Neural cell (in vitro differentiated cells): ENCODE results near the gene MYBL2. TPM values are rescaled to one million over a fixed set of nuclear protein-coding genes. Genes with fewer than 3 reads are reported as not detected.

ENCODE experiments used
- H2AFZ ChIP-seq: fragments of 200-600, 300-800 bp; sonication (generic), shearing (Covaris generic); 2 replicates; pipeline ENCODE4 v1.6.0; 2014; ENCODE audit warnings: low read depth, mild to moderate bottlenecking, antibody characterized with exemption, low read length, moderate library complexity
- H3F3A ChIP-seq: fragments of 200-600 bp; shearing (Covaris generic); 2 replicates; pipeline ENCODE4 v1.6.1; 2016; ENCODE audit warnings: mild to moderate bottlenecking, moderate library complexity, mixed read lengths, antibody characterized with exemption, low read length; ENCODE audit not compliant: insufficient read depth, poor library complexity, severe bottlenecking
- H3K27ac ChIP-seq: fragments of 200-600, 300-800 bp; sonication (generic), shearing (Covaris generic); 2 replicates; pipeline ENCODE4 v1.5.1; 2014; ENCODE audit warnings: mild to moderate bottlenecking, low read length, moderate library complexity
- H3K27me3 ChIP-seq: fragments of 300-800, 200-600 bp; sonication (generic), shearing (Covaris generic); 2 replicates; pipeline ENCODE4 v1.6.0; 2014; ENCODE audit warnings: mild to moderate bottlenecking, low read depth, low read length, moderate library complexity; ENCODE audit not compliant: insufficient read depth
- H3K36me3 ChIP-seq: fragments of 300-800, 200-600 bp; sonication (generic), shearing (Covaris generic); 2 replicates; pipeline ENCODE4 v1.5.1; 2014; ENCODE audit warnings: mild to moderate bottlenecking, antibody characterized with exemption, low read length, moderate library complexity; ENCODE audit not compliant: insufficient read depth
- H3K4me2 ChIP-seq: fragments of 300-800, 200-600 bp; sonication (generic), shearing (Covaris generic); 2 replicates; pipeline ENCODE4 v1.6.0; 2014; ENCODE audit warnings: mild to moderate bottlenecking, low read length
- H3K4me3 ChIP-seq: fragments of 300-800, 200-600 bp; sonication (generic), shearing (Covaris generic); 2 replicates; pipeline ENCODE4 v1.5.1; 2014; ENCODE audit warnings: mild to moderate bottlenecking, low read length, moderate library complexity
- H3K79me2 ChIP-seq: fragments of 200-600 bp; shearing (Covaris generic); replicated peaks from 2 replicates; pipeline ENCODE4 v1.6.0; 2014; ENCODE audit warnings: mild to moderate bottlenecking, low read length, moderate library complexity; ENCODE audit not compliant: insufficient read depth
- H3K9ac ChIP-seq: fragments of 300-800, 200-600 bp; sonication (generic), shearing (Covaris generic); 2 replicates; pipeline ENCODE4 v1.6.1; 2016; ENCODE audit warnings: mild to moderate bottlenecking, low read length, mixed read lengths
- H3K9me2 ChIP-seq: fragments of 200-600 bp; shearing (Covaris generic); 2 replicates; pipeline ENCODE4 v1.6.1; 2016; ENCODE audit warnings: mild to moderate bottlenecking, low read length, mixed read lengths; ENCODE audit not compliant: insufficient read depth
- H3K9me3 ChIP-seq: fragments of 200-600, 300-800 bp; sonication (generic), shearing (Covaris generic); 2 replicates; pipeline ENCODE4 v1.6.1; 2016; ENCODE audit warnings: mild to moderate bottlenecking, mixed run types, low read length, moderate library complexity, mixed read lengths
- H4K20me1 ChIP-seq: fragments of 200-600 bp; shearing (Covaris generic); 2 replicates; pipeline ENCODE4 v1.6.1; 2016; ENCODE audit warnings: mild to moderate bottlenecking, mixed run types; ENCODE audit not compliant: insufficient read depth
- CTCF ChIP-seq: fragments of 450-650 bp; IDR thresholded peaks from 2 replicates; pipeline ENCODE4 v1.5.1; 2014; ENCODE audit warnings: antibody characterized with exemption, mild to moderate bottlenecking, moderate library complexity; ENCODE audit not compliant: poor library complexity, severe bottlenecking
- EP300 ChIP-seq: fragments of 450-650 bp; conservative IDR thresholded peaks from 2 replicates; pipeline ENCODE4 v1.6.1; 2014; ENCODE audit warnings: antibody characterized with exemption, mild to moderate bottlenecking, moderate library complexity; ENCODE audit not compliant: poor library complexity, severe bottlenecking
- EZH2 ChIP-seq: fragments of 200-600, 300-800 bp; shearing (Covaris generic), sonication (generic); IDR thresholded peaks from 2 replicates; pipeline ENCODE4 v1.6.1; 2014; ENCODE audit warnings: antibody characterized with exemption, low read length, borderline replicate concordance, mild to moderate bottlenecking; ENCODE audit not compliant: insufficient read depth, poor library complexity, severe bottlenecking
- MXI1 ChIP-seq: fragments of 450-650 bp; conservative IDR thresholded peaks from 2 replicates; pipeline ENCODE4 v1.6.1; 2014; ENCODE audit warnings: antibody characterized with exemption, mild to moderate bottlenecking; ENCODE audit not compliant: poor library complexity, severe bottlenecking
- POLR2AphosphoS5 ChIP-seq: IDR thresholded peaks from 2 replicates; pipeline ENCODE4 v1.6.1; 2012
- RAD21 ChIP-seq: fragments of 450-650 bp; conservative IDR thresholded peaks from 2 replicates; pipeline ENCODE4 v1.6.1; 2014; ENCODE audit warnings: antibody characterized with exemption, mild to moderate bottlenecking, moderate library complexity
- REST ChIP-seq: IDR thresholded peaks from 2 replicates; pipeline ENCODE4 v1.6.1; 2012; ENCODE audit warnings: borderline replicate concordance
- SMC3 ChIP-seq: fragments of 450-650 bp; conservative IDR thresholded peaks from 2 replicates; pipeline ENCODE4 v1.6.1; 2014; ENCODE audit warnings: antibody characterized with exemption, mild to moderate bottlenecking, moderate library complexity; ENCODE audit not compliant: poor library complexity
- TAF1 ChIP-seq: IDR thresholded peaks from 2 replicates; pipeline ENCODE4 v1.6.1; 2012; ENCODE audit warnings: low read depth
- polyA plus RNA-seq: library from polyadenylated mRNA; depleted of rRNA; stranded (reverse); fragments of >200 nt; gene quantifications from 2 replicates; pipeline ENCODE4 v1.2.3, GENCODE V29; 2014

MYBL2 gene
- polyA plus RNA-seq, 1 donor from 2014 or later: not detected

- Histone ChIP-seq H3K27me3 (no peaks in the 10 kb centered on the region), H3K36me3 (no peaks in the 10 kb centered on the region), H3K4me3 (no peak overlapping the region), H3K27ac (no peak overlapping the region), H3K9ac (no peak overlapping the region), H3F3A (no peaks in the 10 kb centered on the region), H3K4me2 (no peak overlapping the region), H2AFZ (no peak overlapping the region), H3K79me2 (no peaks in the 10 kb centered on the region), H3K9me2 (no peaks in the 10 kb centered on the region), H3K9me3 (no peaks in the 10 kb centered on the region), H4K20me1 (no peaks in the 10 kb centered on the region)
- no peak for TF ChIP-seq EP300
- no peak for TF ChIP-seq TAF1
- TF ChIP-seq MXI1: no peak
- TF ChIP-seq EZH2: no peak
- no peak for TF ChIP-seq RAD21
- no peak for TF ChIP-seq CTCF
- no peak for TF ChIP-seq SMC3
- TF ChIP-seq REST: no peak
- TF ChIP-seq POLR2AphosphoS5: no peak
Observed at GRCh38 chr20:43722153-43722505, 55.2 kb downstream of the MYBL2 start.

GRCh38 chr20:43723186-43723585, 56.3 kb downstream of the MYBL2 start:
- no peak for TF ChIP-seq MXI1
- TF ChIP-seq TAF1: no peak
- no peak for TF ChIP-seq CTCF
- TF ChIP-seq POLR2AphosphoS5: no peak
- no peak for TF ChIP-seq SMC3
- TF ChIP-seq REST: no peak
- TF ChIP-seq EZH2: no peak
- no peak for TF ChIP-seq EP300
- H3K4me2 ChIP-seq: no peak overlapping the region

More at GRCh38 chr20:43723186-43723585, 56.3 kb downstream of the MYBL2 start:
- H2AFZ ChIP-seq: no peak overlapping the region
- H3K4me3 ChIP-seq: no peak overlapping the region
- no peaks in the 10 kb centered on the region for H3K9me3 ChIP-seq
- H3K79me2 ChIP-seq: no peaks in the 10 kb centered on the region
- no peaks in the 10 kb centered on the region for H3K9me2 ChIP-seq
- H3K27ac ChIP-seq: no peak overlapping the region
- no peaks in the 10 kb centered on the region for H4K20me1 ChIP-seq
- H3K36me3 ChIP-seq: no peaks in the 10 kb centered on the region
- H3F3A ChIP-seq: no peaks in the 10 kb centered on the region
- no peaks in the 10 kb centered on the region for H3K27me3 ChIP-seq
- H3K9ac ChIP-seq: no peak overlapping the region
